DMS153 treated with DMSO at 0.1 percent for 48 hours (cell line): ENCODE measurements around the gene SLC25A11.
A peak's percentile ranks its signal among the peaks of the same experiment; 100 is the strongest.

ENCODE experiments used
- DNase-seq: peaks from one replicate; lab custom pipeline; 2025; ENCODE audit not compliant: unreplicated experiment; lab: John Stamatoyannopoulos, UW

Gene SLC25A11

GRCh38 chr17:4966844-4967538 lies 27.1 kb upstream of the SLC25A11 start:
- DNase-seq: peak; percentile 90

GRCh38 chr17:4965311-4965986 lies 25.6 kb upstream of the SLC25A11 start:
- DNase-seq: no peak

GRCh38 chr17:4960279-4960922 lies 20.6 kb upstream of the SLC25A11 start:
- no peak for DNase-seq

GRCh38 chr17:4959261-4959965 lies 19.6 kb upstream of the SLC25A11 start:
- DNase-seq: no peak

- DNase-seq: no peak
These were observed 18.3 kb upstream of the SLC25A11 start for GRCh38 chr17:4958102-4958501.

- DNase-seq: no peak
These were observed 16.7 kb upstream of the SLC25A11 start for GRCh38 chr17:4956493-4957061.

- DNase-seq: no peak
These were observed 15.2 kb upstream of the SLC25A11 start for GRCh38 chr17:4955091-4955490.

- DNase-seq: no peak
These were observed 13.7 kb upstream of the SLC25A11 start for GRCh38 chr17:4953451-4953961.

GRCh38 chr17:4951486-4951885 lies 11.6 kb upstream of the SLC25A11 start:
- no peak for DNase-seq

GRCh38 chr17:4950746-4951204 lies 10.9 kb upstream of the SLC25A11 start, which contains the start of gene ENO3:
Gene ENO3 (plus strand): TSS chr17:4951119. CDS start chr17:4951830, 711 bp downstream.
- no peak for DNase-seq

- no peak for DNase-seq
These were observed 10.4 kb upstream of the SLC25A11 start for GRCh38 chr17:4950075-4950745.

GRCh38 chr17:4949321-4950074 lies 9.7 kb upstream of the SLC25A11 start:
- no peak for DNase-seq

GRCh38 chr17:4948931-4949320 lies 9.1 kb upstream of the SLC25A11 start:
- no peak for DNase-seq

GRCh38 chr17:4948166-4948930 lies 8.5 kb upstream of the SLC25A11 start, which contains the start of gene PFN1:
Gene PFN1 (minus strand): TSS chr17:4948530. CDS start chr17:4948394, 136 bp downstream.
- DNase-seq: peak; percentile 39

GRCh38 chr17:4947411-4948165 lies 7.7 kb upstream of the SLC25A11 start:
- DNase-seq: no peak

GRCh38 chr17:4947010-4947410 lies 7.2 kb upstream of the SLC25A11 start:
- DNase-seq: no peak

- DNase-seq: no peak
These were observed 6.6 kb upstream of the SLC25A11 start for GRCh38 chr17:4946312-4946976.

GRCh38 chr17:4945944-4946280 lies 6.1 kb upstream of the SLC25A11 start:
- no peak for DNase-seq
